Hematopoietic multipotent progenitor cell treated with erythropoietin and hydrocortisone succinate and interleukin-3 and kit ligand, for 4 days (in vitro differentiated cells): ENCODE data around the gene ST6GALNAC6.
"Not testable (repeated sequence)": the region's sequence is repeated elsewhere in the genome, so short reads cannot be mapped to it uniquely, and the experiment has no call there.

Experiments
- DNase-seq: peaks from one replicate; pipeline ENCODE4 v3.0.0-alpha.2; 2015

ST6GALNAC6 gene

DNA sequence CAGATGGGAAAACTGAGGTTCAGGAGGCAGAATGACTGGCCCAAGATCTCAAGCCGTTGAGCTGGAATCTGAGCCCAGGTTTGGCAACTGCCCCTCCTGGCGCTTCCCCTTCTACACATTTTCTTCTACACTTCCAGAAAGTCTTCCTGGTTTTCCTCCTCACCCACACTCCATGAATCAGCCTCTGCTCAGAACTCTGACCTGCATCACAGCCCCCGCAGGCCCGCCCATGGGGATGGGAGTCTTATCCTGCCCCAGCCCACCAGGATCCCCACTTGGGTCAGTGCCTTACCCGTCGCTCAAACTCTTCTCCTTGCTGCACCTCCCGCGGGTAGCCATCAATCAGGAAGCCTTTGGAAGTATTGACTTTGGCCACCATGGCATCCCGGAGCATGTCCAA lies 27.9 kb downstream of the ST6GALNAC6 start:
- DNase-seq = no peak

DNA sequence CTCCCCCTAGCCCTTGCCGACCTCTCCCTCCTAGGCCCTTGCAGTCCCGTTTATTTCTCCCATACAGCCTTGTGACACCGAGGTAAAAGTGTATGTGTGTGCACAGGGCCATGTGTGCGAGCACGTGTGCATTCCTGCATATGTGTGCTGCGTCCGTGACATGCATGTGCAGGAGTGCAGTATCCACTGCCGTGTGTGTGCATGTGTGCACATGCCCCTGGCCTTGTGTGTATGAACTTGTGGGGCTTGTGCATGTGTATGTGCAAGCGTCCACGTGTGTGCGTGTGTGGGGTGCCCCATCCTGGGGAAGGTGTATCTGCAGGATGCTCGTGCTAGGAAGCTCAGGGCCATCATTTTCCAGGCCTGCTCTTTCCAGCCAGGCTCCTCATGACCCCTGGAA lies 28.5 kb downstream of the ST6GALNAC6 start:
- no peak for DNase-seq

DNA sequence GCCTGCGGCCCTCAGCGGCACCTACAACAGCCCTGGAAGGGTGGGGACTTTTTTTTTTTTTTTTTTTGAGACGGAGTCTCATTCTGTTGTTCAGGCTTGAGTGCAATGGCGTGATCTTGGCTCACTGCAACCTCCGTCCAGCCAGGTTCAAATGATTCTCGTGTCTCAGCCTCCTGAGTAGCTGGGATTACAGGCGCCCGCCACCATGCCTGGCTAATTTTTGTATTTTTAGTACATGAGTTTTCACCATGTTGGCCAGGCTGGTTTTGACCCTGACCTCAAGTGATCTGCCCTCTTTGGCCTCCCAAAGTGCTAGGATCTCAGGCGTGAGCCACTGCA lies 29.3 kb downstream of the ST6GALNAC6 start:
- not testable (repeated sequence) for DNase-seq

DNA sequence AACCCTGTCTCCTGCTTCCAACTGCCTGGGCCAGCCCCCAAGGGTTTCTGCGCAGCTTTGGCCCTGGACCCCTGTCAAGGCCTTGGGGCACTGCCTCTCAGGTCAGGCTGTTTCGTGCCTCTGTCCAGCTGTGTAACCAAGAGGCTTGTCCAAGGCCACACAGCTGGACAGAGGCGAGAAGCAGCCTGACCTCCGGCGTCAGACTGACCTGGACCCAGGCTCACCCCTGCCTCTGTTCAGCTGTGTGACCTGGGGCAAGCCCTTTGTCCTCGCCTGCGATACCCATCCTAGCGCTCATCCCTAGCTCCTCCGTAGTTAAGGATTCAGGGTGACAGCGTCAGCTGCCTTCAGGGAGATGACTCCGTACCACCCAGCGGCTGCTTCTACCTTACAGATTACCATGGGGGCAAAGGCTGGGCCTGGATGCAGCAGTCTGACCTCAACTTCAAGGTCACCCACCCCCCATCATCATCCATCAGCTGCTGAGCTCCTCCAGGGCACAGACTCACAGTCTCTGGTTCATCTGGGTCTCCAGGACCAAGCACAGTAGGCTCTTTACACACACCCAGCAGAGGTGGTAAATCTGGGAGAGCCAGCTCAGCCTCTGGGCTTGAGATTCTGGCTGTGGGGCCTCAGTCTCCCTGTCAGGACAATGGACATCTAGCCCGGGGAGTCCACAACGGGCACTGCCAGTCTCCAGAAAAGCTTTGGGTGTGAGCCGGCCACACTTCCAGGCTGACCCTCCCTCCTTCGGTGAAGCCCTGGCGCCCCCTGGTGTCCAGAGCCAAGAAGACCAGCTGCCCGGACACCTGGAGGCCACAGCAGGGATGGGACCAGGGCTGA lies 29.9 kb downstream of the ST6GALNAC6 start:
- DNase-seq = peak; percentile 93

DNA sequence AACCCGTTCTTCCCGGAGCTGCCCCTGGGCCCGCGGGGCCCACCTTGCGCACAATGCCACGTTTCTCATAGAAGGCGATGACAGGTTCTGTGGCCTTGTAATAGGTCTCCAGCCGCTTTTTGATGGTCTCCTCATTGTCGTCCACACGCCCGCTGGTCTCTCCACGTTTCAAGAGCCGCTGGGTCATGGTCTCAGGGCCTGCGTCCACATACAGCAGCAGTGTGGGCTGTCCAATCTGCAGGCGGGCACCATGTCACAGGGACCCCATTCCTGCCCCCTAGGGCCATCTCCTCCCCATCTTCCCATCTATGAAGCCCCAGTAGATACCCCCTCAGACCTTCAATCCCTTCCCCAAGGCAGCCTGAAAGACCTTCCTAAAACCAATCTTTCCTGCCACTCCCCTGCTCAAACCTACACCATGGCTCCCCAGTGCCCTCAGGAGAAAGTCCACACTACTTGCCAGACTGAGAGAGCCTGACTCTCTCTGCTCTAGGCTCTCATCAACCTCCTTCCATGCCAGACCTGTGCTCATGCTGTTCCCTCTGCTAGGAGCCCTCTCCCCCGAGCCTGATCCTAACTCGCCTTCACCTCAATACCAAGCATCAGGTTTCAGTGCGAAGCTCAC lies 31.0 kb downstream of the ST6GALNAC6 start:
- DNase-seq = no peak

DNA sequence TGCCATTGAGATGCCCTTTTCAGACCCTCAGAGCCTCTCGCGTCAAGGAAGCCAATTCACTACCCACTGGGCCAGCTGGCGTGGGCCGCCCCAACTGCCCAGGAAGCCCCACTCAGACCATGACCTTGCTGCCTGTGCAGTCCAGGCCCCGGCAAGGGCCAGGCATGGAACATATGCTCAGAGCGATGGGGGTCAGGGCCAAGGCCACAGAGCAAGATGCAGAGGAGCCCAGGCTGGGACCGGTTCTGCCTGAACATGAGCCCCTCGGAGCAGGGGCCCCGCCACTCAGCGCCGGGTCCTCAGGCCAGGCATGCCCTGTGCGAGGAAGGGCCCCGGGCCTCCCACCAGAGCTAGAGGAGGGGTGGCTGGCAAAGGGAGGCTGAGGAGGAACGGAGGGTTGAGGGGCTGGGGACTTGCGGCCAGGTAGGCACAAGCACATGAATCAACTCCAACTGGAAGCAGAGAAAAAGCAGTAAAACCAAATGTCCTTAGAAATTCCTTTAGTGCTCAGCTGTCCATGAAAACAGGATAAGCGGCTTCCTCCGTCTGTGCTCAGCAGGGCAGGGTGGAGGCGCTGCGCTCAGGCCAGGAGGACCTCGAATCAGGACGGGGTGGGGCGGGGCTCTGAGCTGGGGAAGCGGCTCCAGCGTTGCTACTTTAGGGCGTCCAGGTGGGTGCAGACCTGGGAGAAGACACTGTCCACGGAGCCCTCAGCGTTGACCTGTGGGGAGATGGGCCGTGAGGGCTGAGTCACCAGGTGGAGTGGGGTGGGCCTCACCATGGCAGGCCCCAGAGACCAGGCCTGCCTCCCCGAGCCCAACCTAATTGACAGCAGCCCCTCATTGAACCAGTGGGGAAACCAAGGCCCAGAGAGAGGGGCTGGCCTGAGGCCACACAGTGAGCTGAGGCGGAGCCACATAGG lies 31.8 kb downstream of the ST6GALNAC6 start:
- no peak for DNase-seq

DNA sequence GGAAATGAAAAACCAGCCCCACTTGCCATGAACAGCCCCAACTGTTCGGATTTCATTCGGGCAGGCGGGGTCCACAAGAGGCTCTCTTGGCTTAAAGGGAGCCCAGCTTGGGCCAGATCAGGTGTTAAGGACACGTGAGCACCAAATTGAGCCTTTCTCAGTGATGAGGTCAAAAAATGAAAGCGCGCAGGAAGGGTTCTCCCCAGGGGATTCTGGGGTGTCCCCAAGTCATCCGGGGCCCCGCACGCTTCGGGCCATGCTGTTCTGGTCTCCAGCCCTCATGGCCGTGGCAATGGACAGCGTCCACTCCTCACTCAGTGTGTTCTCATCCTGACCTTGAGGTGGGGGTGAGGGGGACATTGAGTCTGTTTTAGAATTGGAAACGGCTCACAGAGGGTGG lies 32.9 kb downstream of the ST6GALNAC6 start:
- DNase-seq = no peak

DNA sequence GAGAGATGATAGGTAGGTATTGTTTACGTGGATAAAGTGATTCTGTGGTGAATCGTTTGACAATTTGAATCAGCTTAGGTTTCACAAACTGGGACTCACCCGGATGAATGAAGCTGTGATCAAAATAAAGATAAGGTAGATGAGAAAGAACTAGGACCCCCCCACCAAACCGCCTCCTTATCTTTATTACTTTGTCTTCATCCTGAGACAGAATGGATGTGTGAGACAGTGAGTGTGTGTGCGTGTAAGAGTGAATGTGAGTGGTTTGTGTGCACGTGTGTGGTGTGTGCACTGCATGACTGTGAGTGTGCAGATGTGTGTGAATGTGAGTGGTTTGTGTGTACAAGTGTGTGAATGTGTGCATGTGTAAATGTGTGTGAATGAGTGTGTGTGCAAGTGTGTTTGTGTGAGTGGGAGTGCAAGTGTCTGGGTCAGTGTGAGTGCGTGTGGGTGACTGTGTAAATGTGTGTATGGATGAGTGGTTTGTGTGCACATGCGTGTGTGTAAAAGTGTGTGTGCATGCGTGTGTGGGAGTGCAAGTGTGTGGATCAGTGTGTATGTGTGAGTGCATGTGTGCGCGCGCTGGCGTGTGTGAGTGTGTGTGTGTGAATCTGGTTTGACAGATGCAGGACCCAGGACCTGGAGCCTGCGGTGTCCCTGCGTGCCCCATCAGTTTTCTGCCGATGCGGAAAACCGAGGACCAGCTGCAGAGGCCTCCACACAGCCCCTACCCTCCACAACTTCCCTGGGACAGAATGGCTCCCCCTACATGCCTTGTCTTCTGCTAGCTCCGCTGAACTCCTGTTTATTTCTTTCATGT lies 33.5 kb downstream of the ST6GALNAC6 start:
- DNase-seq = peak; percentile 76

DNA sequence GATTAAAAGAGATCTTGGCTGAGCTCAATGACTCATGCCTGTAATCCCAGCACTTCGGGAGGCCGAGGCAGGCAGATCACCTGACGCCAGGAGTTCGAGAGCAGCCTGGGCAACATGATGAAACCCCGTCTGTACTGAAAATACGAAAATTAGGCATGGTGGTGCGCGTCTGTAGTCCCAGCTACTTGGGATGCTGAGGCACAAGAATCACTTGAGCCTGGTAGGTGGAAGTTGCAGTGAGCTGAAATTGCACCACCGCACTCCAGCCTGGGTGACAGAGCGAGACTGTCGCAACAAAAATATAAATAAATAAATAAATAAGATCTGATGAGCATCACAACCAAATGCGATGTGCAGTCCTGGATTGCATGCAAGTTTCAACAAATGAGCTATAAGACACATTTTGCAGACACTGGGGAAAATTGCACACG lies 36.2 kb downstream of the ST6GALNAC6 start:
- no peak for DNase-seq

DNA sequence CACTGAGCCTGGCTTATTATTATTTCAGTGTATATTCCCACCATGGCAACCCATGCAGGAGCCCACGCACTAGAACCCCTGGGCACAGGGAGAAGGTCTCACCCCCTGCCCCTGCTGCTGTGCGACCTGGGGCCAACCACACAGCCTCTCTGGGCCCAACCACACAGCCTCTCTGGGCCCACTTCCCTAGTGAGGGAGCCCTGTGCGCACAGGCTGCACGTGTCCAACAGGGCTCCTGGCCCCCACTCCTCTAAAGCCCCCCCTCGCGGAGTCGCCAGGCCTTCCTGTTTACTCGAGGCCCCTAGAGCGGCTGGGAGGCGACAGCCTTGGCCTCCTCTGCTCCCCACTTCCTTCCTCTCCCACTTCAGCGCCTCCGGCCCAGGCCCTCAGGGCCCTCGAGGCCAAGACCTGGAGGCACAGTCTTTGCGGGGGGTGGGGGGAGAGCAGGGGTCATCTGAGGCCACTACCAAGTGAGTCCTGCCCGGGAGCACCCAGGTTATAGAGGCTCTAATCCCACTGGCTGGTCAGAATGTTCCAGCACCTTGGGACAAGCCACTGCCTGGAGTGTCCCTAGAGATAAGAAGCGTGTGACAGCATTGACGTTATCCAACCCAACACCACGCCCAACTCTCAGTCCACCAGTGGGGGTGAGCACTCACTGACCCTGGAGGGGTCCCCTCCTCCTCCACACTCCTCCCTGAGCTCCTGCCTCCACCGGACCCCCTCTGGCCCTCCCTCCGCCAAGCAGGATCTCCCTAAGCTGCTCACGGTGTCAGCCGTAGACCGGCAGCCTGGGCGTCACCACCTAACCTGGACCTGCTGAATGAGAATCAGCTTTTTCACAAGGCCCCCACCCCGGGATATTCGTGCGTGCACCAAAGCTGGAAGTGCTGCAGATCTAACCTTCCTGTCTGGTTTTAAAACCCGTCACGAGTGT lies 37.1 kb downstream of the ST6GALNAC6 start:
- DNase-seq = peak; percentile 94

DNA sequence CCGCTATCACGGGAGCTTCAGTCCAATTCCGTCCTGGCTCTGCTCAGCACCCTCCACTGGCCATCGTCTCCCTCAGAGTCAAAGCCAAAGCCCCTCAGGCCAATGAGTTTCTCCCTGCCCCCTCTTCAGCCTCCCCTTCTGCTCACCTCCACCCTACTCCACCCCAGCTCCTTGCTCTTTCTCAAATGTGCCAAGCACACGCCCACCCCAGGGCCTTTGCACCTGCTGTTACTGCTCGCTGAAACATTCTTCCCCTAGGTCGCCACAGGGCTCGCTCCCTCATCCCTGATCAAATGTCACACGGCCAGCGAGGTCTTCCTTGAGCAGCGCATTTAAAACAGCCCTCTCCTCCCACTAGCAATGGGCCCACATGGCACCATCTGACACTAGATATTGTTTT lies 38.6 kb downstream of the ST6GALNAC6 start:
- no peak for DNase-seq

DNA sequence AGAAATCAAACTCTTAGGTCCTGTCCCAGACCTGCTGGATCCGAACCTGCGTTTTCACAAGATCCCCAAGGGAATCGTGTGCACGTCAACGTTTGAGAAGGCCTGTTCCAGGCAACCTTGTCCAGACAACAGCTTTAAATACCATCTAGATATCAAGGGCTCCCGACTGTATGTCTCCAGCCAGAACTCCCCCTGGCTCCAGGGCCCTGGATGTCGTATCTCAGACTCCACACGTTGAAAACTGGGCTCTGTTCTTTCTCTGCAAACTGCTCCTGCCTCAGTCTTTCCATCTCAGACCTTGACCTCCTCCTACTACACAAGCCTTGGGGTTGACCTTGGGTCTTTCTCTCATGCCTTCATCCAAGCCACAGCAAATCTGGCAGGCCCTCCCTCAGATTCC lies 39.1 kb downstream of the ST6GALNAC6 start:
- DNase-seq = no peak

DNA sequence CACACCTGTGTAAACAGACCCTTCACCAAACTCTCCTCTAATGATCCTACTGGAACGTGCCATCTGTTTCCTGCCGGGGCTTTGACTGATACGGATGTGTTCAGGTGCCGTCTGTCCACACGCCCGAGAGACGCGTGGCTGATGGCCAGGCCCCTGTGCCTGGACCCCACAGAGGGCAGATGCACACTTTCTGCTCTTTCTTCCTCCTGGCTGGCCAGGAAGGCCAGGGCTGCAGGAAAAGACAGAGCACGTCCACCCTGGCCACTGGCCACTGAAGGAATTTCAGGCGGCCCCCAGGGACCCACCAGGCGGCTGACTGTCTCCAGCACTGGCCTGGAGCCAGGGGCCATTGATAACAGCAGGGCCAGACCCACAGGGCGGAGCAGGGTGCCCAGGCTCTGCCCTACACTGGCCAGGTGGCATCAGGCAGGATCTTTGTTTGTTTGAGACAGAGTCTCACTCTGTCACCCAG lies 41.3 kb downstream of the ST6GALNAC6 start:
- peak; percentile 73 for DNase-seq

DNA sequence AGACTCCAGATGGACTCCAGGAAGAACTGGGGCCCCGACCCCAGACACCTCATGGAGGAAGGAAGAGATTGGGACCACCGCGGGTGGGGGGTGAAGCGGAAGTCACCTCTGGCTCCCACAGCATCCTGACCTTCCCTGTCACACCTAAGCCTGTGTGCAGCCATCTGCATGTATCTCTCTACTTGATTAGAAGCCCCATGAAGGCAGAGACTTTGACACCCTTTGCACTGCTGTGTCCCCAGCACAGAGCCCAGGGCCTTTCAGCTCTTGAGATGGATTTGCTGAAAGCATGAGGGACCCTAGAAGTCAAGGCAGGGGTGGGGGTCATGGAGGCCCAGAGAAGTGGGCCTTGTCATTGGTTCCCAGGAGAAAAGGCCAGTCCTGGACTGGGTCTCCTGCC lies 42.1 kb downstream of the ST6GALNAC6 start:
- DNase-seq = no peak

DNA sequence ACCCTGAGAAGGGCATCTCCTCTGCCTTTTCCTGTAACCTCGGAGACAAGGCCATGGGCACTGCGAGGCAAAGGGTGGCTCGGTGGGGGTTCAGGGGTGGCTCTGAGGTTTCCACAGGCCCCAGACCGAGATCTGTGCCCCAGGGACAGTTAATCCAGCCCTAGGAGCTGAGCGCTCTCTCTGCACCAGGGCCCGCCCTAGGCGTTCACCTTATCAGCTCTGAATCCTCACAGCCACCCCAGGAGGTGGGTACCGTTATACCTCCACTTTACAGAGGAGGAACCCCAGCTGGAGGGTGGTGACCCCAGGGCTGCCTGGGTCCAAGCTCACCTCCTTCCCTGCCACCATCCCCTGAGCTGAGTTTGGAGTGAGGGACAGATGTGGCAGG lies 42.7 kb downstream of the ST6GALNAC6 start:
- peak; percentile 83 for DNase-seq

DNA sequence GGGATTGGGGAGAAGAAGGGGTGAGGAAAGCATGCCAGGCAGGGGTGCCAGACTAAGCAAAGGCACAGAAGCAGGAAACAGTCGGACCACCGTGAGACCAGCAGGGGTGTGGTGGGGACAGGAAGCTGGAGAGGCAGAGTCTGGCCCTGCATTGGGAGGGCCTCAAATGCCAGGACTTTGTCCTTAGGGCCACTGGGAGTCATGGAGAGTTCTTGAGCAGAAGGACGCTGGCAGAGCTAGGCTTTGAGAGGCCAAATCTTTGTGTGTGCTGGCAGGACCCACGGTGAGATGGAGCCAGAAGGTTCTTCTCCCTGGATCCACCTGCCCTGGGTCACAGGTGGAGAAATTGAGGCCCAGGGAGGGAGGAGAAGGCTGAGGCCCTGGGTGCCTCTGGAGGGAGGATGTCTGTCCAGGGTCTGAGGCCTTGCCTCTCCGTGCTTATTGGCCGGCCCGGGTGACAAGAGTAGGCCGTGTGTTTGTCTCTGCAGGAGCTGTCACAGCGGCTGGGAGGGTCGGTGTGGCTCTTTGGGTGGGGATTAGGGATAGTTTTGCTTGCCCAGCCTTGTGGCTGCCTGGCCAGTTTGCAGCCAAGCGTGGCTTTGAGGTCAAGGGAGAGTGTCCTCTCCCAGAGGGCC lies 43.2 kb downstream of the ST6GALNAC6 start:
- DNase-seq = peak; percentile 66

DNA sequence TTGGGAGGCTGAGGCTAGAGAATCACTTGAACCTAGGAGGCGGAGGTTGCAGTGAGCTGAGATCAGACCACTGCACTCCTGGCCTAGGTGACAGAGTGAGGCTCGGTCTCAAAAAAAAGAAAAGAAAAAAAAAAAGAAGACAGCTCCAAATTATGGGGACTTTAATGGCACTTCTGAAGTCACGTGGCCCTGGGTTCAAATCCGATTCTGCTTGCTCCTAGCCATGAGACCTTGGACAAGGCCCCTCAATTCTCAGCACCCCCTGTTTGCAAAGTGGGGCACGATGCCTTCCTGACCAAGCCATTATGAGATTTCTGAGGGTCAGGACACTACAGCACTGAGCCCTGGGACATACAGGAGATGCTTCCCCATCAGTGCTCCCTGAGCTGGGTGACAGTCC lies 43.9 kb downstream of the ST6GALNAC6 start:
- DNase-seq = no peak

DNA sequence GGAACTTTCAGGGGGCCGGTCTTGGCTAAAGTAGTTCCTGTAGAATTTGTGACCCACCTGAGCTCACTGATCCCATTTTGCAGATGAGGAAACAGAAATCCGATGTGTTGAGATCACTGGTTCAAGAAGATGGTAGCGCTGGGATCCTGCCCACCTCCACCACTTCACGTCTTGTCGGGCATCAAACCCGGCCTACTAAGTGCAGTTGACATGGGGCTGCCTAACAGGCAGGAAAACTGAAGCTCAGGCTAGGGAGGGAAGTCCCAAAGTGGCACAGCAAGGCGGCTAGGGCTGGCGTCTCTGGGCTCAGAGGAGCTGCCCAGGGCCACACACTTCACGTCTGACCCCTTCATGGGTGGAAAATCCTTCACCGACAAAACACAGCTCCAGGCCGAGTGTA lies 44.4 kb downstream of the ST6GALNAC6 start:
- no peak for DNase-seq

DNA sequence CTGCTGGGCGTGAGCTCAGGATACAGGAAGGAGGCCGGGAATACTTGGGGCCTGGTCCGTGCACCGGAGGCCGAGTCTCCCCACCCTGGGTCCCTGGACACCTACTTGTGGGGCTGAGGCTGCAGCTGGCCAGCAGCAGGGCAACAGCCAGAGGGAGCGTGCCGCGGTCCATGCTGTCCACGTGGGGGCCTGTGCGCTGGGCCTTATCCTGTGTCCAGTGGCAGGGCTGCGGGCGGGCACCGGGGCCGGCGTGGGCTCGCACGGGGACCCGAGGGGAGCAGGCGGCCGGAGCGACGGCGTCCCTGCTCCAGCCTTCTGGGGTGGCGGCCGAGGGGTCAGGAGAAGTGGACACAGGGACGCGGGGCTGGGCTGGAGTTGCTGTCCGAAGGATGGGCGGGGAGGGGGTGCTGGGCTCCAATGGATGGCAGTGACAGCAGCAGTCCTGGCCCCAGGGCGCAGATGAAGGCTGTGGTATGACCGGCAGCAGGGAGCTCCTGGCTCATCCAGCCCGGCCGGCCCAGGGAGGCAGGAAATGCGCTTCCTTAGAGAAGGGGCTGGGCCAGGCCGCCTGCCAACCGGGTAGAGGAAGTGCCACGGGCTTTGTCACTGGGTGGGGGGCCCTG lies 45.1 kb downstream of the ST6GALNAC6 start, which contains the start of gene ENG:
Gene ENG, minus strand, starts transcription at position 475 of the 623 bp plus-strand sequence. Its CDS starts 303 bp downstream, at position 172.
- peak; percentile 77 for DNase-seq
